ENCODE results near the gene BRIP1.
"Not testable (repeated sequence)": the region's sequence is repeated elsewhere in the genome, so short reads cannot be mapped to it uniquely, and the experiment has no call there.

The BRIP1 gene

GRCh38 chr17:61826866-61827265, 36.5 kb downstream of the BRIP1 start:
- DNase-seq: not testable (repeated sequence)

GRCh38 chr17:61826198-61826597, 37.1 kb downstream of the BRIP1 start:
- not testable (repeated sequence) for DNase-seq

- DNase-seq: no peak
Measured at GRCh38 chr17:61825448-61826137, 37.7 kb downstream of the BRIP1 start.

- DNase-seq: no peak
Measured at GRCh38 chr17:61822326-61823285, 40.7 kb downstream of the BRIP1 start.

- no peak for DNase-seq
Measured at GRCh38 chr17:61821655-61822054, 41.7 kb downstream of the BRIP1 start.

- DNase-seq: not testable (repeated sequence)
Measured at GRCh38 chr17:61819265-61819664, 44.1 kb downstream of the BRIP1 start.

GRCh38 chr17:61818225-61818624, 45.1 kb downstream of the BRIP1 start:
- no peak for DNase-seq

- no peak for DNase-seq
Measured at GRCh38 chr17:61817452-61817851, 45.9 kb downstream of the BRIP1 start.

- DNase-seq: no peak
Measured at GRCh38 chr17:61816538-61816937, 46.8 kb downstream of the BRIP1 start.

GRCh38 chr17:61815863-61816503, 47.3 kb downstream of the BRIP1 start:
- no peak for DNase-seq

GRCh38 chr17:61814485-61814884, 48.8 kb downstream of the BRIP1 start:
- DNase-seq: no peak

GRCh38 chr17:61813211-61813610, 50.1 kb downstream of the BRIP1 start:
- DNase-seq: no peak

- no peak for DNase-seq
Measured at GRCh38 chr17:61812747-61813146, 50.6 kb downstream of the BRIP1 start.

- no peak for DNase-seq
Measured at GRCh38 chr17:61809816-61810392, 53.4 kb downstream of the BRIP1 start.

GRCh38 chr17:61808442-61808841, 54.9 kb downstream of the BRIP1 start:
- no peak for DNase-seq

GRCh38 chr17:61806936-61807335, 56.4 kb downstream of the BRIP1 start:
- no peak for DNase-seq

- no peak for DNase-seq
Measured at GRCh38 chr17:61806081-61806828, 57.1 kb downstream of the BRIP1 start.

- DNase-seq: no peak
Measured at GRCh38 chr17:61805399-61805798, 57.9 kb downstream of the BRIP1 start.

GRCh38 chr17:61803796-61804195, 59.5 kb downstream of the BRIP1 start:
- DNase-seq: no peak

- no peak for DNase-seq
Measured at GRCh38 chr17:61803216-61803615, 60.1 kb downstream of the BRIP1 start.

GRCh38 chr17:61799812-61800484, 63.4 kb downstream of the BRIP1 start:
- DNase-seq: no peak

- no peak for DNase-seq
Measured at GRCh38 chr17:61797283-61797682, 66.0 kb downstream of the BRIP1 start.

Measured in activated effector memory CD4-positive, alpha-beta T cell treated with Interleukin-2 at 50 U/mL for 16 hours (primary cell).